Measurements from ENCODE around the gene RHOBTB1.
A peak's percentile ranks its signal among the peaks of the same experiment; 100 is the strongest.

RHOBTB1 gene

DNA sequence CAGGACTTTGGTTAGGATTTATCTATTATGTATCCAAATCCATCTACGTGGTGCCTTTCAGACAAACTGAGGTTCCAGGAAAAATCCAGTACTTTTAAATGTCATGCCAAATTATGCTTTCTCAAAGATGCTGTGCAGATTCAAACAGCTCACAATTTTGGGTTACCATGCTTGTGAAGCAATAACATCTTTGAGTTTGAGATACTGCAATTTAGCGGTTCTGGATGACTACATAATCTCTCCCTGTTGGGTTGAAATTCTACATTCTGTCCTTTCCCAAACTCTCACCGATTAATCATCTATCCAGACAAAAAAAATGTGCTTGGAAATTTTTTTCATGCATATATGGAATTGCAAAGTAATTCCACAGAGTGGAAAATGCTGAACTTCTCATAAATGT, 3.5 kb downstream of the RHOBTB1 start:
- Histone ChIP-seq H3K4me1 (ENCODE audit: control insufficient read depth, insufficient read depth, low read length) (peaks cover 15% of the 10 kb centered on the region), H3K9me3 (ENCODE audit: control insufficient read depth in 2 of 2, low read length in 2 of 2) (no peaks in the 10 kb centered on the region), H3K4me3 (ENCODE audit: low read length in 2 of 2) (no peak overlapping the region), H3K27me3 (ENCODE audit: control insufficient read depth in 1 of 2, insufficient read depth in 2 of 2, low read length in 2 of 2) (no peaks in the 10 kb centered on the region), H3K36me3 (ENCODE audit: control insufficient read depth in 2 of 2, insufficient read depth in 2 of 2, low read length in 2 of 2) (no peaks in the 10 kb centered on the region), H3K27ac (ENCODE audit: low read length) (no peak overlapping the region), H3K9ac (ENCODE audit: low read length in 2 of 2) (no peak overlapping the region)

- Histone ChIP-seq H3K4me1 (ENCODE audit: control insufficient read depth, insufficient read depth, low read length) (peaks cover 11% of the 10 kb centered on the region), H3K36me3 (ENCODE audit: control insufficient read depth in 2 of 2, insufficient read depth in 2 of 2, low read length in 2 of 2) (no peaks in the 10 kb centered on the region), H3K4me3 (ENCODE audit: low read length in 2 of 2) (no peak overlapping the region), H3K27ac (ENCODE audit: low read length) (no peak overlapping the region), H3K9ac (ENCODE audit: low read length in 2 of 2) (no peak overlapping the region), H3K27me3 (ENCODE audit: control insufficient read depth in 1 of 2, insufficient read depth in 2 of 2, low read length in 2 of 2) (no peaks in the 10 kb centered on the region), H3K9me3 (ENCODE audit: control insufficient read depth in 2 of 2, low read length in 2 of 2) (no peaks in the 10 kb centered on the region)
Observed at GRCh38 chr10:60937784-60938654, 6.0 kb downstream of the RHOBTB1 start.

- Histone ChIP-seq H3K4me3 (ENCODE audit: low read length in 2 of 2) (no peak overlapping the region), H3K9me3 (ENCODE audit: control insufficient read depth in 2 of 2, low read length in 2 of 2) (no peaks in the 10 kb centered on the region), H3K4me1 (ENCODE audit: control insufficient read depth, insufficient read depth, low read length) (peaks cover 8% of the 10 kb centered on the region), H3K27me3 (ENCODE audit: control insufficient read depth in 1 of 2, insufficient read depth in 2 of 2, low read length in 2 of 2) (no peaks in the 10 kb centered on the region), H3K36me3 (ENCODE audit: control insufficient read depth in 2 of 2, insufficient read depth in 2 of 2, low read length in 2 of 2) (no peaks in the 10 kb centered on the region), H3K27ac (ENCODE audit: low read length) (no peak overlapping the region), H3K9ac (ENCODE audit: low read length in 2 of 2) (no peak overlapping the region)
Observed at GRCh38 chr10:60937022-60937421, 7.0 kb downstream of the RHOBTB1 start.

DNA sequence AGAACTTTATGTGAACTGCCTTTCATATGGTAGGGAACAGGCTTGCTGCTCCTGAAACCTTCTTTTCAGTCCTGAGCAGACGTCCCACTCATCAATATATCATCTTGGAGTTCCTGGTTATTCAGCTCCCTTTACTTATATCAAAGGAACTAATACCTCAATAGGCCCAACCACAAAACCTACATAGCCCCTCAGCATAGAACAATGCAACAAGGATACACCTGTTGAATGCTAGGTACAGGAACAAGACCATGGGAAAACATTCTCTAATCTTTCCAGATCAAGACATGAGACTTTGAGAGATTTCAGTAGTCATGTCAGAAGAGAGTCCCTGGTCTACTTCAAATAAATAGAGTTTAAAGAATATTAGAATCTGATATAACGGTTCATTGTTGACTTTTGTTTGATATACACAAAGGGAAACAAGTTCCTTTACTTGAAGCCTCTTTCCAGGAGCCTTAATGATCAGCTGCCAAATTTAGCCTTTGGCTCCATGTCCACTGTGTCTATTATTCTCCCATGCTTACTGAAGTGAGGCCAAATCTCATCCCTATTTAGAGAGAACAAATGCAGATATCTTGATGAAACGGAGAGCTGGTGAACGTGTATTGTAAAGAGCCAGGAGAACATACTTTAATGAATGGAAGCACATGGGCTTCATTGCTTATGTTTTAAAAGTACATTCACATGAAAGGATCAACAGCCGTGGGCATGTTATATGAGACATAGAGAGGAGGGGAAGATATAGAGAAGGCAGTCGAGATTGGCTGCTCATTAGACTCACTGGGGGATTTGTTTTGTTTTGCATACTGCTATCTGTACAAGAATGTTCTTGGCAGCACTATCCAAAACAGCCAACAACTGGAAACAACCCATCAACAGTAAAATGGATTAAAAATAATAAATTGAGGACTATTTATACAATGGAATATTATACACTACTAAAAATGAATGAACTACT, 9.5 kb downstream of the RHOBTB1 start:
- Histone ChIP-seq H3K27ac (ENCODE audit: low read length) (no peak overlapping the region), H3K9me3 (ENCODE audit: control insufficient read depth in 2 of 2, low read length in 2 of 2) (no peaks in the 10 kb centered on the region), H3K4me1 (ENCODE audit: control insufficient read depth, insufficient read depth, low read length) (peaks cover 8% of the 10 kb centered on the region)

GRCh38 chr10:60932756-60933155, 11.2 kb downstream of the RHOBTB1 start:
- Histone ChIP-seq H3K4me3 (ENCODE audit: low read length in 2 of 2) (no peak overlapping the region), H3K36me3 (ENCODE audit: control insufficient read depth in 2 of 2, insufficient read depth in 2 of 2, low read length in 2 of 2) (no peaks in the 10 kb centered on the region), H3K9ac (ENCODE audit: low read length in 2 of 2) (no peak overlapping the region), H3K9me3 (ENCODE audit: control insufficient read depth in 2 of 2, low read length in 2 of 2) (no peaks in the 10 kb centered on the region), H3K27me3 (ENCODE audit: control insufficient read depth in 1 of 2, insufficient read depth in 2 of 2, low read length in 2 of 2) (no peaks in the 10 kb centered on the region), H3K27ac (ENCODE audit: low read length) (no peak overlapping the region), H3K4me1 (ENCODE audit: control insufficient read depth, insufficient read depth, low read length) (peaks cover 3% of the 10 kb centered on the region)

More for the DNA sequence above, 9.5 kb downstream of the RHOBTB1 start:
- Histone ChIP-seq H3K27me3 (ENCODE audit: control insufficient read depth in 1 of 2, insufficient read depth in 2 of 2, low read length in 2 of 2) (no peaks in the 10 kb centered on the region), H3K9ac (ENCODE audit: low read length in 2 of 2) (no peak overlapping the region), H3K4me3 (ENCODE audit: low read length in 2 of 2) (peak overlapping the region in 1 of 2 donors; percentile 15), H3K36me3 (ENCODE audit: control insufficient read depth in 2 of 2, insufficient read depth in 2 of 2, low read length in 2 of 2) (no peaks in the 10 kb centered on the region)

DNA sequence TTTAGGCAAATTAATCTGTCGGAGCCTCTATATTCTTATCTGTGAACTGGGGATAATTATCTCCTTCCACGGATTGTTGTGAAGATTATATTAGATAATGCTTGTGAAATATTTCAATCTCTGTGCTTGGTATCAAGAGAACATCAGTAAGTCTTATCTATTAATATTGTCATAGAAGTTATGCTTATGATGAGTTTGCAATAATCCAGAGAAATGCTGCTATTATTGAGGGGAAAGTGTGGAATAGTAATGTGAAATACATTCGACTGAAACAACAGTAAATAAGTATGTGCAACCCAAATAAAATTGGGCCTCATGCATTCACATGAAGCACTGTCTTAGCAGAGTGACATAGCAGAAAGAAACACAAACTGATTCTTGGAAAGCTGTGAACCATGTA, 13.7 kb downstream of the RHOBTB1 start:
- H3K9me3 ChIP-seq (ENCODE audit: control insufficient read depth in 2 of 2, low read length in 2 of 2) = no peaks in the 10 kb centered on the region
- H3K4me1 ChIP-seq (ENCODE audit: control insufficient read depth, insufficient read depth, low read length) = no peaks in the 10 kb centered on the region
- no peaks in the 10 kb centered on the region for H3K27me3 ChIP-seq (ENCODE audit: control insufficient read depth in 1 of 2, insufficient read depth in 2 of 2, low read length in 2 of 2)
- no peaks in the 10 kb centered on the region for H3K36me3 ChIP-seq (ENCODE audit: control insufficient read depth in 2 of 2, insufficient read depth in 2 of 2, low read length in 2 of 2)
- no peak overlapping the region for H3K4me3 ChIP-seq (ENCODE audit: low read length in 2 of 2)
- no peak overlapping the region for H3K27ac ChIP-seq (ENCODE audit: low read length)
- H3K9ac ChIP-seq (ENCODE audit: low read length in 2 of 2) = no peak overlapping the region

DNA sequence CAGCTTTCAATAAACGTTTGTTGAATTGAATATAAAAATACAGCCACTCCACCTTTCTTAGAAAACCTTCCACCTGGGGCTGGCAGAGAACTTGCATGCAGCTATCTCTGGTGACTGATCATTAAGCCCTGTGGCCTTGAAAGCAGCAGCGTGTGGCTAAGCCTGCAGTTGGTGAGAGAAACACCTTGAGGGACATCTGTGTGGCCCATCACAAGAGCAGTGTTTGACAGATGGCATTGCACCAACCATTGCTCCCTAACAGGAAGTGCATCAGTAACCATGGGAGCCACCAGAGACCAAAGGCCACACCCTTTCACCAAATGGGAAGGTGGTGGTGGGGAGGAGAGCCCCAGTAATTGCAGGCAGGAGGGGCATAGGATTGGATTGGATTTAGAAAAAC, 22.4 kb downstream of the RHOBTB1 start:
- no peaks in the 10 kb centered on the region for H3K36me3 ChIP-seq (ENCODE audit: control insufficient read depth in 2 of 2, insufficient read depth in 2 of 2, low read length in 2 of 2)
- H3K27ac ChIP-seq (ENCODE audit: low read length) = no peak overlapping the region
- no peak overlapping the region for H3K9ac ChIP-seq (ENCODE audit: low read length in 2 of 2)
- no peaks in the 10 kb centered on the region for H3K4me1 ChIP-seq (ENCODE audit: control insufficient read depth, insufficient read depth, low read length)
- H3K4me3 ChIP-seq (ENCODE audit: low read length in 2 of 2) = no peak overlapping the region
- no peaks in the 10 kb centered on the region for H3K27me3 ChIP-seq (ENCODE audit: control insufficient read depth in 1 of 2, insufficient read depth in 2 of 2, low read length in 2 of 2)
- no peaks in the 10 kb centered on the region for H3K9me3 ChIP-seq (ENCODE audit: control insufficient read depth in 2 of 2, low read length in 2 of 2)

DNA sequence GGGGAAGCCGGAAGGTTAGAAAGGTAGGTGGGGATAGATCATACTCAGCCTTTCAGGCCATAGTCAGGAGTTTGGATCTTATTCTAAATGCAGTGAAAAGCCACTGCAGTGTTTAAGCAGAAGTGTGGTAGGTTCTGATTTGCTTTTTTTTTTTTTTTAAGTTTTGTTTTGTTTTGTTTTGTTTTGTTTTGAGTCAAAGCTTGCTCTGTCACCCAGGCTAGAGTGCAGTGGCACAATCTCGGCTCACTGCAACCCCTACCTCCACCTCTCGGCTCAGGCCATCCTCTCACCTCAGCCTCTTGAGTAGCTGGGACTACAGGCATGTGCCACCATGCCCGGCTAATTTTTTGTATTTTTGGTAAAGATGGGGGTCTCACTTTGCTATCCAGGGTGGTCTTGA, 23.5 kb downstream of the RHOBTB1 start:
- Histone ChIP-seq H3K27ac (ENCODE audit: low read length) (no peak overlapping the region), H3K4me1 (ENCODE audit: control insufficient read depth, insufficient read depth, low read length) (no peaks in the 10 kb centered on the region), H3K9me3 (ENCODE audit: control insufficient read depth in 2 of 2, low read length in 2 of 2) (no peaks in the 10 kb centered on the region), H3K27me3 (ENCODE audit: control insufficient read depth in 1 of 2, insufficient read depth in 2 of 2, low read length in 2 of 2) (no peaks in the 10 kb centered on the region), H3K4me3 (ENCODE audit: low read length in 2 of 2) (no peak overlapping the region), H3K9ac (ENCODE audit: low read length in 2 of 2) (no peak overlapping the region), H3K36me3 (ENCODE audit: control insufficient read depth in 2 of 2, insufficient read depth in 2 of 2, low read length in 2 of 2) (no peaks in the 10 kb centered on the region)

GRCh38 chr10:60919551-60919950, 24.4 kb downstream of the RHOBTB1 start:
- Histone ChIP-seq H3K27me3 (ENCODE audit: control insufficient read depth in 1 of 2, insufficient read depth in 2 of 2, low read length in 2 of 2) (no peaks in the 10 kb centered on the region), H3K27ac (ENCODE audit: low read length) (no peak overlapping the region), H3K4me3 (ENCODE audit: low read length in 2 of 2) (no peak overlapping the region), H3K9me3 (ENCODE audit: control insufficient read depth in 2 of 2, low read length in 2 of 2) (no peaks in the 10 kb centered on the region), H3K9ac (ENCODE audit: low read length in 2 of 2) (no peak overlapping the region), H3K36me3 (ENCODE audit: control insufficient read depth in 2 of 2, insufficient read depth in 2 of 2, low read length in 2 of 2) (no peaks in the 10 kb centered on the region), H3K4me1 (ENCODE audit: control insufficient read depth, insufficient read depth, low read length) (peaks cover 3% of the 10 kb centered on the region)

- Histone ChIP-seq H3K9me3 (ENCODE audit: control insufficient read depth in 2 of 2, low read length in 2 of 2) (no peaks in the 10 kb centered on the region), H3K36me3 (ENCODE audit: control insufficient read depth in 2 of 2, insufficient read depth in 2 of 2, low read length in 2 of 2) (no peaks in the 10 kb centered on the region), H3K4me3 (ENCODE audit: low read length in 2 of 2) (no peak overlapping the region), H3K27ac (ENCODE audit: low read length) (no peak overlapping the region), H3K4me1 (ENCODE audit: control insufficient read depth, insufficient read depth, low read length) (peaks cover 7% of the 10 kb centered on the region), H3K27me3 (ENCODE audit: control insufficient read depth in 1 of 2, insufficient read depth in 2 of 2, low read length in 2 of 2) (no peaks in the 10 kb centered on the region), H3K9ac (ENCODE audit: low read length in 2 of 2) (no peak overlapping the region)
Observed at GRCh38 chr10:60917331-60918280, 26.4 kb downstream of the RHOBTB1 start.

All from stomach smooth muscle (tissue), 2 donors.